HepG2 (cell line): ENCODE data around the gene TUG1. TPM values are rescaled to one million over a fixed set of nuclear protein-coding genes. Genes with fewer than 3 reads are reported as not detected.

Experiments
- BCLAF1 ChIP-seq: fragments of 450-650 bp; IDR thresholded peaks from 2 replicates; pipeline ENCODE4 v1.6.1; 2017; ENCODE audit warnings: mild to moderate bottlenecking
- BRD4 ChIP-seq: sonication (generic); formaldehyde crosslinking; IDR thresholded peaks from 2 replicates; pipeline ENCODE4 v1.4.0; 2020; ENCODE audit warnings: missing genetic modification reagents
- DR1 ChIP-seq: sonication (generic); formaldehyde crosslinking; IDR thresholded peaks from 2 replicates; pipeline ENCODE4 v1.8.0; 2021; ENCODE audit warnings: mild to moderate bottlenecking, missing genetic modification reagents, inconsistent platforms
- MTA1 ChIP-seq: sonication (generic); formaldehyde crosslinking; IDR thresholded peaks from 2 replicates; pipeline ENCODE4 v1.4.0; 2020; ENCODE audit warnings: missing genetic modification reagents, mild to moderate bottlenecking, borderline replicate concordance
- PBX3 ChIP-seq: sonication (generic); formaldehyde crosslinking; IDR thresholded peaks from 2 replicates; pipeline ENCODE4 v1.8.1; 2023; ENCODE audit warnings: missing genetic modification reagents, inconsistent platforms, borderline replicate concordance
- TEAD3 ChIP-seq: optimal IDR thresholded peaks from 2 replicates; pipeline ENCODE3; 2016; ENCODE audit warnings: borderline replicate concordance
- YY1 ChIP-seq: IDR thresholded peaks from 2 replicates; pipeline ENCODE4 v1.6.1; 2011; ENCODE audit warnings: low read length, low read depth, moderate library complexity, mild to moderate bottlenecking; ENCODE audit not compliant: insufficient read depth, insufficient replicate concordance
- ZBTB33 ChIP-seq: sonication (generic); formaldehyde crosslinking; IDR thresholded peaks from 2 replicates; pipeline ENCODE4 v1.4.0; 2020; ENCODE audit warnings: missing genetic modification reagents
- ZNF318 ChIP-seq: sonication (generic); formaldehyde crosslinking; IDR thresholded peaks from 2 replicates; pipeline ENCODE4 v1.4.0; 2020; ENCODE audit warnings: mild to moderate bottlenecking, missing genetic modification reagents
- ZNF530 ChIP-seq: sonication (generic); formaldehyde crosslinking; IDR thresholded peaks from 2 replicates; pipeline ENCODE4 v1.5.0; 2020; ENCODE audit warnings: low read depth, mild to moderate bottlenecking, missing genetic modification reagents
- polyA plus RNA-seq, 8 experiments: library from polyadenylated mRNA; depleted of rRNA in 3 of 8; stranded (reverse) in 7 of 8; unstranded in 1 of 8; fragments of >200 nt; fragmentation: Illumina TruSeq in 4 of 8; extraction: Trizol in 4 of 8; gene quantifications; 2 replicates each; pipeline versions ENCODE4 v1.2.1 to v1.2.3, GENCODE V29; 2011 to 2016; ENCODE audit warnings: low read depth in 4 of 8, missing spikeins in 1 of 8, mixed read lengths in 1 of 8; ENCODE audit not compliant: insufficient read depth in 1 of 8
- total RNA-seq, 5 experiments: library from RNA; depleted of rRNA; stranded (reverse); fragments of >200 nt; fragmentation: Illumina TruSeq; extraction: Trizol; gene quantifications; 2 replicates each; pipeline ENCODE4 v1.2.3, GENCODE V29; 2016; ENCODE audit warnings: low read depth in 1 of 5
- TF ChIP-seq, protein P1 (sequence below): sonication (generic); formaldehyde crosslinking; IDR thresholded peaks from 2 replicates; pipeline ENCODE4 v1.4.0; 2020; ENCODE audit warnings: missing genetic modification reagents

Gene TUG1
- total and polyA plus RNA-seq, 2 of the 13 experiments (the other 11 are each of a cell fraction or from before 2014, with no cell fraction given) = 35.2 to 122 TPM

DNA sequence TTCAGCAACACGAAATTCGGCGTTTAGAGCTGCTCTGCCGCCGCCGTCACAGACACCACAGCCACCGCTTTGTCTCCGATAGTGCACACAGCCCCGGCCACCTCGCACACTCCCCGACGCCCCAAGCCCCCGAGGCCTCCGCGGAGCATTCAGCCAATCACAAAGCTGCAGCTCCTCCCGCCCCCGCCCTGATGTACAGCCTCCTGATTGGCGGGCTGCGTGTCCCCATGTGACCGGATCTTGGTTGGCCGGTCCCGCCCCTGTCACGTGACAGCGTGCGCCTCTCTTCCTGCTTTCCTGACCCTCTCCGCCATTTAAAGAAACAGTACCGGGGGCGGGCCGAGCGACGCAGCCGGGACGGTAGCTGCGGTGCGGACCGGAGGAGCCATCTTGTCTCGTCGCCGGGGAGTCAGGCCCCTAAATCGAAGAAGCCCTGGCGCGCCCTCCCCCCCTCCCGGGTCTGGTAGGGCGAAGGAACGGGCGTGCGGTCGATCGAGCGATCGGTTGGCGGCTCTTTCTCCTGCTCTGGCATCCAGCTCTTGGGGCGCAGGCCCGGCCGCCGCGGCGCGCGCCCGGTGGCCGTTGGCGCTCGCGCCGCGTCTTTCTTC is at the start of gene TUG1 (continued):
- TF ChIP-seq, protein P1, sequence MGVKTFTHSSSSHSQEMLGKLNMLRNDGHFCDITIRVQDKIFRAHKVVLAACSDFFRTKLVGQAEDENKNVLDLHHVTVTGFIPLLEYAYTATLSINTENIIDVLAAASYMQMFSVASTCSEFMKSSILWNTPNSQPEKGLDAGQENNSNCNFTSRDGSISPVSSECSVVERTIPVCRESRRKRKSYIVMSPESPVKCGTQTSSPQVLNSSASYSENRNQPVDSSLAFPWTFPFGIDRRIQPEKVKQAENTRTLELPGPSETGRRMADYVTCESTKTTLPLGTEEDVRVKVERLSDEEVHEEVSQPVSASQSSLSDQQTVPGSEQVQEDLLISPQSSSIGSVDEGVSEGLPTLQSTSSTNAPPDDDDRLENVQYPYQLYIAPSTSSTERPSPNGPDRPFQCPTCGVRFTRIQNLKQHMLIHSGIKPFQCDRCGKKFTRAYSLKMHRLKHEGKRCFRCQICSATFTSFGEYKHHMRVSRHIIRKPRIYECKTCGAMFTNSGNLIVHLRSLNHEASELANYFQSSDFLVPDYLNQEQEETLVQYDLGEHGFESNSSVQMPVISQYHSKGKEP (CRISPR knock-in tag) = no peak
- TF ChIP-seq BCLAF1 (no peak), DR1 (peak; percentile 57), MTA1 (CRISPR knock-in tag) (peak; percentile 54; the same call in 1 of the 2 replicates), YY1 (peak; percentile 91), ZBTB33 (CRISPR knock-in tag) (peak; percentile 47; the same call in 1 of the 2 replicates), PBX3 (CRISPR knock-in tag) (no peak), BRD4 (CRISPR knock-in tag) (peak; percentile 50; the same call in 1 of the 2 replicates), ZNF530 (CRISPR knock-in tag) (no peak), TEAD3 (peak; percentile 58), ZNF318 (no peak)
